Sigmoid colon (tissue), 4 donors: ENCODE data around the gene TTLL10.

Experiments used
- POLR2A ChIP-seq, 2 donors: fragments of 450-650 bp; IDR thresholded peaks; one replicate each; pipeline ENCODE4 v1.6.1; 2016; ENCODE audit warnings: antibody characterized with exemption in 2 of 2, mild to moderate bottlenecking in 2 of 2, moderate library complexity in 2 of 2
- POLR2AphosphoS5 ChIP-seq, 4 donors: sonication (generic); formaldehyde crosslinking; IDR thresholded peaks; one replicate each; pipeline ENCODE4 v1.6.1; 2017; ENCODE audit warnings: antibody characterized with exemption in 4 of 4
- TF ChIP-seq, protein P1 (sequence below), 4 experiments: fragments of 450-650 bp in 3 of 4; fragments of 200-600 bp in 1 of 4; IDR thresholded peaks; one replicate each; pipeline ENCODE4 v1.5.1; 2016 to 2019; ENCODE audit warnings: antibody characterized with exemption in 4 of 4, mild to moderate bottlenecking in 3 of 4, moderate library complexity in 2 of 4

DNA sequence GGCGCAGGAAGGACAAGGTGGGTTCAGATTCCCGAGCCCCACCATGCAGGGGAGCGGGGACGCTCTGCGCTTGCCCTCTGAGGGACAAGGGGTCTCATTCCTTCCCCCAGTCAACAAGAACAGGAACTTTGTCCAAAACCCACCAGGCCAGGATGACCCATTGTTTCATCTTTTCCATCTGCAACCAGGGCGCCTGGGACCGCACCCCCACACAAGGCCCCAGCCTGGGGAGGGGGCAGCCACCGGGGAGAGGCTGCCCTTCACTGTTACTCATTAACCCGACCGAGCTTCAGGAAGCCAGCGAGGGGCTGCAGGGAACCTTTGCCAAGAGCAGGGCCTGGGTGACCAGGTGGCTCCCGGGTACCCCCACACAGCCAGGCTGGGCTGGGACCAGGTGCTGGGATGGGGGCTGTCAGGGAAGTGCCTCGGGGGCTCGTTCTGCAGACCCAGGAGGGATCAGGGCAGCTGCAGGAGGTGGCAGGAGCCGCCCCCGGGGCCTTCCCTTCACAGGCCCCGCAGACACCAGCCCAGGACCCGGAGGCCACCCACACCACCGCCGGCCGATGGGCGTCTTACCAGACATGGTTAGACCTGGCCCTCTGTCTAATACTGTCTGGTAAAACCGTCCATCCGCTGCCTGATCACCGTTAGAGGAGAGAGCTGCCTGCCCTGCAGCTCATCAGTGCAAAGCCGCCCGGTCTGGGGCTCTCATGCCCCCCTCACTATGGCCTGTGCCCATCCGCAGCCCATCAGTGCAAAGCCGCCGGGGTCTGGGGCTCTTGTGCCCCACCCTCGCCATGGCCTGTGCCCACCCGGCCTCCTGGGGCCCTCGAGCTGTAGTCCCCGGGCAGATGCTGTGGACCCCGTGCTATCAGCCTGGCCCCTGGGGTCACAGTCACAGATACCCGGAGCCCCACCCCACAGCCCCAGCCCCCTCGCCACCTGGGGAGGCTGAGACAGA lies 4.9 kb upstream of the TTLL10 start:
- TF ChIP-seq, protein P1, sequence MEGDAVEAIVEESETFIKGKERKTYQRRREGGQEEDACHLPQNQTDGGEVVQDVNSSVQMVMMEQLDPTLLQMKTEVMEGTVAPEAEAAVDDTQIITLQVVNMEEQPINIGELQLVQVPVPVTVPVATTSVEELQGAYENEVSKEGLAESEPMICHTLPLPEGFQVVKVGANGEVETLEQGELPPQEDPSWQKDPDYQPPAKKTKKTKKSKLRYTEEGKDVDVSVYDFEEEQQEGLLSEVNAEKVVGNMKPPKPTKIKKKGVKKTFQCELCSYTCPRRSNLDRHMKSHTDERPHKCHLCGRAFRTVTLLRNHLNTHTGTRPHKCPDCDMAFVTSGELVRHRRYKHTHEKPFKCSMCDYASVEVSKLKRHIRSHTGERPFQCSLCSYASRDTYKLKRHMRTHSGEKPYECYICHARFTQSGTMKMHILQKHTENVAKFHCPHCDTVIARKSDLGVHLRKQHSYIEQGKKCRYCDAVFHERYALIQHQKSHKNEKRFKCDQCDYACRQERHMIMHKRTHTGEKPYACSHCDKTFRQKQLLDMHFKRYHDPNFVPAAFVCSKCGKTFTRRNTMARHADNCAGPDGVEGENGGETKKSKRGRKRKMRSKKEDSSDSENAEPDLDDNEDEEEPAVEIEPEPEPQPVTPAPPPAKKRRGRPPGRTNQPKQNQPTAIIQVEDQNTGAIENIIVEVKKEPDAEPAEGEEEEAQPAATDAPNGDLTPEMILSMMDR (IDR thresholded peaks at IDR 0.05): no peak
- TF ChIP-seq POLR2AphosphoS5 (IDR thresholded peaks at IDR 0.05): no peak
- TF ChIP-seq POLR2A (IDR thresholded peaks at IDR 0.05): no peak
